Measurements from ENCODE around the gene TAF11L13.
"Not testable (repeated sequence)": the region's sequence is repeated elsewhere in the genome, so short reads cannot be mapped to it uniquely, and the experiment has no call there.

Gene TAF11L13

DNA sequence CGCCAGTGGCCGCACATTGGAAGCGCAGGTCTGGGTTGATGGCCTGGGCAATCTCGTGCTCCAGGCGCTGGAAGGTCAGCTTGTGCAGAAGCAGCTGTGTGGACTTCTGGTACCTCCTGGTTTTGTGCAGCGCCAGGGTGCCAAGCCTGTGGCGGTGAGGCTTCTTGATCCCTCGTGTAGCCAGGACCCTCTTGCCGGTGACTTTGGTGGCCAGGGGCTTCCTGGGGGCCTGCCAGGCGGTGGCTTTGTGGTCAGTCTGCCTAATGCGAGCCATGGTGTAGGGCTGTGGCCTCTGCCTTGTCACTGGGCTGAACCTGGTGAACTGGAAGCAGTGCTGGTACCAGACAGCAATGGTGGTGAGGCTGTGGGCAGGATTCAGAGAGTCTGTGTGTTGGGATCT, 6.2 kb upstream of the TAF11L13 start:
- TF ChIP-seq, protein P1, sequence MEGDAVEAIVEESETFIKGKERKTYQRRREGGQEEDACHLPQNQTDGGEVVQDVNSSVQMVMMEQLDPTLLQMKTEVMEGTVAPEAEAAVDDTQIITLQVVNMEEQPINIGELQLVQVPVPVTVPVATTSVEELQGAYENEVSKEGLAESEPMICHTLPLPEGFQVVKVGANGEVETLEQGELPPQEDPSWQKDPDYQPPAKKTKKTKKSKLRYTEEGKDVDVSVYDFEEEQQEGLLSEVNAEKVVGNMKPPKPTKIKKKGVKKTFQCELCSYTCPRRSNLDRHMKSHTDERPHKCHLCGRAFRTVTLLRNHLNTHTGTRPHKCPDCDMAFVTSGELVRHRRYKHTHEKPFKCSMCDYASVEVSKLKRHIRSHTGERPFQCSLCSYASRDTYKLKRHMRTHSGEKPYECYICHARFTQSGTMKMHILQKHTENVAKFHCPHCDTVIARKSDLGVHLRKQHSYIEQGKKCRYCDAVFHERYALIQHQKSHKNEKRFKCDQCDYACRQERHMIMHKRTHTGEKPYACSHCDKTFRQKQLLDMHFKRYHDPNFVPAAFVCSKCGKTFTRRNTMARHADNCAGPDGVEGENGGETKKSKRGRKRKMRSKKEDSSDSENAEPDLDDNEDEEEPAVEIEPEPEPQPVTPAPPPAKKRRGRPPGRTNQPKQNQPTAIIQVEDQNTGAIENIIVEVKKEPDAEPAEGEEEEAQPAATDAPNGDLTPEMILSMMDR (IDR thresholded peaks at IDR 0.05; ENCODE audit: extremely low read depth, missing control alignments), result no peak
- DNase-seq (ENCODE audit: low spot score), result no peak

DNA sequence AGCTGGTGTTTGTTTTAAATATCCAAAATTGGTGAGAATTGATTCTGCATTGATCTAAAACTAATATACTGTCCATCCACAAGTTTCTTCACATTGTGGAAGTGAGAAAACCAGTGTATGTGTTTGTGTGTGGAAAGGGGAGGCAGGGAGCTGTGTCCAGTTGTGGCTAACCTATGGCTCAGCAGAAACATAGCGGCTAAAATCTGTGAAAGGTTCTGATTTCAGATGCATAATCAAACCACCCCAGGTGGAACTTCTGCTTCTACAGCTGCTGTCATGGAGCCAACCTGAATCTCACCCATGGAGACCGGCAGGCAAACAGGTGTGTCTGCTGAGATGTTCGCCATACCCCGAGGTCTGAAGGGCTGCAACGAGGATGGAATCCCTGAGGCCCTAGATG, 2.3 kb downstream of the TAF11L13 start, which contains the start of gene TAF11L14:
TSS of gene TAF11L14 (plus strand) at position 301 of the 400 bp plus-strand sequence.
- no peak for DNase-seq (ENCODE audit: low spot score)
- TF ChIP-seq, protein P1 (IDR thresholded peaks at IDR 0.05; ENCODE audit: extremely low read depth, missing control alignments), result no peak

DNA sequence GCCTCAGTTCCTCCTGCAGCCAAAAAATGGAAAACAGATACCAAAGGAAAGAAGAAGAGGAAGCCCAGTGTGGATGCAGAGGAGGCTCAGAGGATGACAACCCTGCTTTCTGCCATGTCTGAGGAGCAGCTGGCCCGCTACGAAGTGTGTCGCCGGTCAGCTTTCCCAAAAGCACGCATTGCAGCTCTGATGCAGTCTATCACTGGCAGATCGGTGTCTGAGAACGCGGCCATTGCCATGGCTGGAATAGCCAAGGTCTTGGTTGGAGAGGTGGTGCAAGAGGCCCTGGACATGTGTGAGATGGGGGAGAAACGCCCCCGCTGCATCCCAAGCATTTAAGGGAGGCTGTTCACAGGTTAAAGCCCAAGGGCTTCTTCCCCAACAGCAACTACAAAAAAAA, 17.3 kb downstream of the TAF11L13 start:
- DNase-seq (ENCODE audit: low spot score), result not testable (repeated sequence)

DNA sequence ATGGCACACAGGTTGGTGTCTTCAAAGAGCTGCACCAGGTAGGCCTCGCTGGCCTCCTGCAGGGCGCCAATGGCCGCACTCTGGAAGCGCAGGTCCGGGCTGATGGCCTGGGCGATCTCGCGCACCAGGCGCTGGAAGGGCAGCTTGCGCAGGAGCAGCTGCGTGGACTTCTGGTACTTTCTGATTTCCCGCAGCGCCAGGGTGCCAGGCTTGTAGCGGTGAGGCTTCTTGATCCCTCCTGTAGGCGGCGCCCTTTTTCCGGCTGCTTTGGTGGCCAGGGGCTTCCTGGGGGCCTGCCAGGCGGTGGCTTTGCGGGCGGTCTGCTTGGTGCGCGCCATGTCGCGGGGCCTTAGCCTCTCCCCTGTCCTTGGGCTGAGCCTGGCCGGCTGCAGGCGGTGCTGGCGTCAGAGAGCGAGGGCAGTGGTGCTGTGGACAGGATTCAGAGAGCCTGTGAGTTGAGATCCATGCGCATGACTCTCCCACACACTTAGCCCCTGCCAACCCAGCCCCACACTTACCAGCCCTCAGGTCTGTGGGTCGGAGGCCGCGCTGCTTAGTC, 23.4 kb downstream of the TAF11L13 start:
- DNase-seq (ENCODE audit: low spot score), result not testable (repeated sequence)

DNA sequence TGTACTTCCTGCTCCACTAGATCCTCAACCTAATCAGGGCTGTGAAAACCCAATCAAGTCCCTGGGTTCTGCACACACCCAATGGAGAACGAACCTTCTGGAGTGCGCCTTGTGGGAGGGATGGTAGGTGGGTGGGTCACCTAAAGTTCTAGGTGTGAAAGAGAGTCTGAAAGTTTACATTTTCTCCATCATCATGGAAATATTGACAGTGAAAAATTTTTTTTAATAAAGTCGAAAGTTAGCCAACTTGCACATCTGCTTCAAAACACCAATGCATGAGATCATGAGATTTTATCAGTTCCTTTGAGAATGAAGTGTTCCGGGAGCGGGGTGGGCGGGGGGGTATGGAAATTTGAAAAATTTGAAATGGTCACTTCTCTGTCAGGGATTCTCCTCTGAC, 24.0 kb downstream of the TAF11L13 start:
- TF ChIP-seq, protein P1 (IDR thresholded peaks at IDR 0.05; ENCODE audit: extremely low read depth, missing control alignments), result no peak
- no peak for DNase-seq (ENCODE audit: low spot score)

DNA sequence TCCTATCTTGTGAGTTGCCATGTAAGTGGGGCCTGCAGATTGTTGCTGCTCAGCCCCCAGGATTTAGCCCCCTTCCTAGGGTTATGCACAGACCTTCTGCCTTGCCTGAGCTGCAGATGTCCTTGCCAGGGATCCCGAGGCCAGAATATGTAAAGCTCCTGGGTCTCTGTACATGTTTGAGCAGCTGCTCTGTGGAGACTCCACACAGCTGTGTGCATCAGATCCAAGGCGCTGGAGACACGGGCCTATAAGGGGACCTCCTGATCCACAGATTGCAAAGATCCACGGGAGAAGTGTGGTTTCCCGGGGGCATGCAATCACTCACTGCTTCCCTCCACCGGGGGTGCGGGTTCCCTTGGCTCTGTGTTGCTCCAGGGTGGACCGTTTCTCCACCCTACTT, 31.3 kb downstream of the TAF11L13 start:
- no peak for DNase-seq (ENCODE audit: low spot score)
- TF ChIP-seq, protein P1 (IDR thresholded peaks at IDR 0.05; ENCODE audit: extremely low read depth, missing control alignments), result no peak

DNA sequence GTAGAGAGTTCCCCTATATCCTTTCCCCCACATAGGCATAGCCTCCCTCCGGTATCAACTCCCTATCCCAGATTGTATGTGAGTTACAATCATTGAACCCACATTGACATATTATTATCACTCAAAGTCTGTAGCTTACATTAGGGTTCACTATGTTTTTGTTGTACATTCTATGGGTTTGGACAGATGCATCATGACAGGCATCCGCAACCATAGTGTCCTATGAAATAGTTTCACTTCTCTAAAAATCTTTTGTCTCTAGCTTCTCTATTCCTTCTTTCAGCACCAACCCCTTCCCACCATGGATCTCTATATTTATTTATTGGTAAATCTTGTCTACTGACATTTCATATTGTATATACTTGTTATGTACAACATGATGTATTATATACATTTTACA, 33.9 kb downstream of the TAF11L13 start:
- no peak for DNase-seq (ENCODE audit: low spot score)
- TF ChIP-seq, protein P1 (IDR thresholded peaks at IDR 0.05; ENCODE audit: extremely low read depth, missing control alignments), result no peak

DNA sequence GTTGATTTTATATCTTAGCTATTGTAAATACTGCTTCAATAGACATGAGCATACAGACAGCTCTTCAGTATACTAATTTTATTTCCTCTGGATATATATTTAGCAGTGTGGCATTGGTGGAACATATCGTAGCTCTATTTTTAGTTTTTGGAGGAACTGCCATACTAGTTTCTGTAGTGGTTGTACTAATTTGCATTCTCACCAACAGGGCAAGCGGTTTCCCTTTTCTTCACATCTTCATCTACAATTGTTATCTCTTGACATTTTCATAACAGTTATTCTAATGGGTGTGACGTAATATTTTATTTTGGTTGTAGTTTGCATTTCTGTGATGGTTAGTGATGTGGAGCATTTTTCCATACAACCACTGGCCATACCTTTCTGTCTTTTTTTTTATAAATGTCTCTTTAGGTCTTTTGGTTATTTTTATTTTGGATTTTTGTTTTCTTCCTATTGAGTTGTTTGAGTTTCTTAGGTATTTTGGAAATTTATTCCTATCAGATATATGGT, 34.9 kb downstream of the TAF11L13 start:
- TF ChIP-seq, protein P1 (IDR thresholded peaks at IDR 0.05; ENCODE audit: extremely low read depth, missing control alignments), result no peak
- DNase-seq (ENCODE audit: low spot score), result no peak

Data from GM20000 (cell line).